ENCODE measurements around the gene PCLO.

DNA sequence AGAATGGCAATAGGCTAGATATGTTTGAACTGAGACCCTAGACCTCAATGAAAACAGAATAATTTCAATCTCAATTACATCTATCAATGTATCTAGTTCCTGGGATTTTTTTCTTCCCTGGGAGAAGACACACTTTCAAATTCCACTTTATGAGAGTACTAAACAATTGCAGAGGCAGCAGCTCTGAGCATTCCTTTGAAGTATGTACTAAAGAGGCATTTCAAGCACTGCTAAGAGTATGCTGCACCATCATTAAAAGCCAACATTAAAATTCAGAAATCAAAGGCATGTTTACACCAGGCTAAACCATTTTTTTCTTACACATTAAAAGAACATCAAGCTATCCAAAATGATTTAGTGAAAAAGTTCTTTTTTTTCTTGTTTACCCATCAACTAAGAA is 421.2 kb downstream of the PCLO start:
- TF ChIP-seq TAF1 (IDR thresholded peaks at IDR 0.05; ENCODE audit: borderline replicate concordance, low read depth, low read length) (no peak), POLR2A (IDR thresholded peaks at IDR 0.05; ENCODE audit: low read depth, low read length) (no peak)
